Measurements from ENCODE around the gene TNIK.

DNA sequence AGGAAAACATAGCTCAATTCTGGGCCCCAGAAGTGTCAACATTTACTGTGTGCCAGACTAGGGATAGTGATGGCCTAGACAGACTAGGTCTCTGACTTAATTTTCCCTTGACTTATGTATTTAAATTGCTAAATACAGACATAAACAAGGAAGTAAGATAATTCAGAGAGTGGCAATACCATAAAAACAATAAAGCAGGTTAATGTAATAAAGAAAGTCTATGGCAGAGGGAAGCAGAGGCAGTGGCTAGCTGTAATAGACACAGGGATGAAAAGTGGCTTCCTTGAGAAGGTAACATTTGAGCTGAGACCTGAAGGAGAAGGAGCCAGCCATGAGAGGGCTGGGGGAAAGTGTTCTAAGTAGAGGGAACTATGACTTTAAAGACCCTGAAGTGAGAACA is 95.7 kb downstream of the TNIK start:
- TF ChIP-seq, protein P1, sequence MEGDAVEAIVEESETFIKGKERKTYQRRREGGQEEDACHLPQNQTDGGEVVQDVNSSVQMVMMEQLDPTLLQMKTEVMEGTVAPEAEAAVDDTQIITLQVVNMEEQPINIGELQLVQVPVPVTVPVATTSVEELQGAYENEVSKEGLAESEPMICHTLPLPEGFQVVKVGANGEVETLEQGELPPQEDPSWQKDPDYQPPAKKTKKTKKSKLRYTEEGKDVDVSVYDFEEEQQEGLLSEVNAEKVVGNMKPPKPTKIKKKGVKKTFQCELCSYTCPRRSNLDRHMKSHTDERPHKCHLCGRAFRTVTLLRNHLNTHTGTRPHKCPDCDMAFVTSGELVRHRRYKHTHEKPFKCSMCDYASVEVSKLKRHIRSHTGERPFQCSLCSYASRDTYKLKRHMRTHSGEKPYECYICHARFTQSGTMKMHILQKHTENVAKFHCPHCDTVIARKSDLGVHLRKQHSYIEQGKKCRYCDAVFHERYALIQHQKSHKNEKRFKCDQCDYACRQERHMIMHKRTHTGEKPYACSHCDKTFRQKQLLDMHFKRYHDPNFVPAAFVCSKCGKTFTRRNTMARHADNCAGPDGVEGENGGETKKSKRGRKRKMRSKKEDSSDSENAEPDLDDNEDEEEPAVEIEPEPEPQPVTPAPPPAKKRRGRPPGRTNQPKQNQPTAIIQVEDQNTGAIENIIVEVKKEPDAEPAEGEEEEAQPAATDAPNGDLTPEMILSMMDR (IDR thresholded peaks at IDR 0.05 in 8 of 11, conservative IDR thresholded peaks at IDR 0.05 in 3 of 11): no peak
- TF ChIP-seq POLR2A (IDR thresholded peaks at IDR 0.05) (no peak), POLR2AphosphoS5 (IDR thresholded peaks at IDR 0.05) (no peak)
